Measurements from ENCODE around the gene OR11L1. TPM values are rescaled to one million over a fixed set of nuclear protein-coding genes. Genes with fewer than 3 reads are reported as not detected.

Gene OR11L1
- total RNA-seq, 2 donors from 2014 or later = not detected

DNA sequence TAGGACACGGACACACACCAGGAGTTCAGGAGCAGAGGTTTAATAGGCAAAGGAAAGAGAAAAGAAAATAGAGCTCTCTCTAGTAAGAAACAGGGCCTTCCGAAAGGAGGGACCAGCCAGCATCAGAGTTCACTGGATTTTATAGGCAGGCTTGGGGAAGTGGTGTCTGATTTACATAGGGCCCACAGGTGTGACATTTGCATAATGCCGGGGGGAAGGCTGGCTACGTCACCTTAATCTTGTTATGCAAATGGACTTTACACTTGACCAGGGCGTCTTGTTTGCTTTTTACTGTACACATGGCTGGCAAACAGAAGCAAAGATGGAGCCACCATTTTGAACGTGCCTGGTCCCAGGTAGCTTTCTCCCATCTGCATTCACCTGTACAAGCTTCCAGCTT lies 17.7 kb downstream of the OR11L1 start, which contains the start of gene OR14A16:
OR14A16 (minus strand) TSS at position 97 of the 400 bp plus-strand sequence. CDS start 8,390 bp downstream, outside the sequence.
- 39% methylated on average over 6 of the region's 6 CpGs for WGBS
- no peak for DNase-seq (ENCODE audit: low spot score)
- no peaks in the 10 kb centered on the region for H3K27me3 ChIP-seq (replicated peaks; ENCODE audit: insufficient read depth)
- H3K36me3 ChIP-seq = no peaks in the 10 kb centered on the region
- TF ChIP-seq POLR2A (IDR thresholded peaks at IDR 0.05) (no peak), POLR2AphosphoS5 (IDR thresholded peaks at IDR 0.05) (no peak)
- TF ChIP-seq, protein P1, sequence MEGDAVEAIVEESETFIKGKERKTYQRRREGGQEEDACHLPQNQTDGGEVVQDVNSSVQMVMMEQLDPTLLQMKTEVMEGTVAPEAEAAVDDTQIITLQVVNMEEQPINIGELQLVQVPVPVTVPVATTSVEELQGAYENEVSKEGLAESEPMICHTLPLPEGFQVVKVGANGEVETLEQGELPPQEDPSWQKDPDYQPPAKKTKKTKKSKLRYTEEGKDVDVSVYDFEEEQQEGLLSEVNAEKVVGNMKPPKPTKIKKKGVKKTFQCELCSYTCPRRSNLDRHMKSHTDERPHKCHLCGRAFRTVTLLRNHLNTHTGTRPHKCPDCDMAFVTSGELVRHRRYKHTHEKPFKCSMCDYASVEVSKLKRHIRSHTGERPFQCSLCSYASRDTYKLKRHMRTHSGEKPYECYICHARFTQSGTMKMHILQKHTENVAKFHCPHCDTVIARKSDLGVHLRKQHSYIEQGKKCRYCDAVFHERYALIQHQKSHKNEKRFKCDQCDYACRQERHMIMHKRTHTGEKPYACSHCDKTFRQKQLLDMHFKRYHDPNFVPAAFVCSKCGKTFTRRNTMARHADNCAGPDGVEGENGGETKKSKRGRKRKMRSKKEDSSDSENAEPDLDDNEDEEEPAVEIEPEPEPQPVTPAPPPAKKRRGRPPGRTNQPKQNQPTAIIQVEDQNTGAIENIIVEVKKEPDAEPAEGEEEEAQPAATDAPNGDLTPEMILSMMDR (IDR thresholded peaks at IDR 0.05) = no peak
- H3K4me1 ChIP-seq (replicated peaks) = no peaks in the 10 kb centered on the region
- no peaks in the 10 kb centered on the region for H3K9me3 ChIP-seq
- H3K4me3 ChIP-seq = no peak within 1 kb of the TSS
- H3K27ac ChIP-seq = no peak within 1 kb of the TSS
- intact Hi-C loops (cut with DNase I) = no loop called here

DNA sequence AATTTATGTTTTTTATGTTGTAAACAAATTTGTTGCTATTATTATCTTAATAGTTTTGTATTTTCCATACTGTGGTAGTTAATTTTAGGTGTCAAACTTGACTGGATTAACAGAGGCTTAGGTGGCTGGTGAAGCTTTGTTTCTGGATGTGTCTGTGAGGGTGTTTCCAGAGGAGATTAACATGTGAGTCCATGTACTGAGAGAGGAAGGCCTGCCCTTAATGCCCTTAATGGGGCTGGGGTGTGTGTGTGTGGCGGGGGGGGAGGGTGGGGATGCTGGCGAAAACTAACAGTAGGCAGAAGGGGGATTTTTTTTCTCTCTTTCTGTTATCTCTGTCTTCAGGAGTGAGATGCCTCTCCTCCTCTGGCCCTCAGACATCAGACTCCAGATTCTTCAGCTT lies 19.6 kb downstream of the OR11L1 start:
- intact Hi-C loops (cut with DNase I) = no loop called here
- WGBS = 70% methylated on average over 2 of the region's 2 CpGs
- H3K36me3 ChIP-seq = no peaks in the 10 kb centered on the region
- H3K4me3 ChIP-seq = no peak overlapping the region
- H3K4me1 ChIP-seq (replicated peaks) = no peaks in the 10 kb centered on the region
- no peak for TF ChIP-seq POLR2AphosphoS5 (IDR thresholded peaks at IDR 0.05)
- no peak for TF ChIP-seq POLR2A (IDR thresholded peaks at IDR 0.05)
- TF ChIP-seq, protein P1 (IDR thresholded peaks at IDR 0.05) = no peak
- no peak for DNase-seq (ENCODE audit: low spot score)
- no peak overlapping the region for H3K27ac ChIP-seq
- H3K9me3 ChIP-seq = no peaks in the 10 kb centered on the region
- H3K27me3 ChIP-seq (replicated peaks; ENCODE audit: insufficient read depth) = no peaks in the 10 kb centered on the region

GRCh38 chr1:247812637-247813036 lies 29.1 kb downstream of the OR11L1 start:
- no peak for DNase-seq (ENCODE audit: low spot score)
- Histone ChIP-seq H3K27me3 (replicated peaks; ENCODE audit: insufficient read depth) (no peaks in the 10 kb centered on the region), H3K36me3 (no peaks in the 10 kb centered on the region), H3K27ac (no peak overlapping the region), H3K9me3 (no peaks in the 10 kb centered on the region), H3K4me3 (no peak overlapping the region), H3K4me1 (replicated peaks) (no peaks in the 10 kb centered on the region)
- TF ChIP-seq POLR2A (IDR thresholded peaks at IDR 0.05) = no peak
- TF ChIP-seq, protein P1 (IDR thresholded peaks at IDR 0.05) = no peak
- TF ChIP-seq POLR2AphosphoS5 (IDR thresholded peaks at IDR 0.05) = no peak
- intact Hi-C loops (cut with DNase I) = no loop called here
- 54% methylated on average over 2 of the region's 2 CpGs for WGBS

DNA sequence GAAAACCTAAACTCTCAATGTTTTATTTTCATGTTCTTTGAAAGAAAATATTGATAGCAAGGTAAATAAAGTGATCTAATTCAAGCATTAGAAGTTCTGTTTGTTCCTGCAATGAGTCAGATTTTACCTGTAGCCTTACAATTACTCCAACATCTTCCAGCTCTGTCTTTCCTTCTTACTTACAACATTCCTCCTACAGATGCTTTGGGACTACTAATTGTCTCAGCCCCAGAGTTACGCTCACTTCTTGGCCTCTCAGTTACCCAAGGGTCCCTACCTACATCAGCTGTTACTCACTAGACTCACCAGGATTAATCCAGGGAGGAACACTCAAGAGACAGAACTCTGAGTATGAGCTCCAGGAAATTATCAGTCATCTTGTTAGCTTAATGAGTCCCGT lies 44.2 kb downstream of the OR11L1 start:
- Histone ChIP-seq H3K27me3 (replicated peaks; ENCODE audit: insufficient read depth) (no peaks in the 10 kb centered on the region), H3K4me1 (replicated peaks) (no peaks in the 10 kb centered on the region), H3K9me3 (no peaks in the 10 kb centered on the region), H3K36me3 (no peaks in the 10 kb centered on the region), H3K27ac (no peak overlapping the region), H3K4me3 (no peak overlapping the region)
- DNase-seq (ENCODE audit: low spot score) = no peak
- intact Hi-C loops (cut with DNase I) = no loop called here
- TF ChIP-seq POLR2AphosphoS5 (IDR thresholded peaks at IDR 0.05) = no peak
- TF ChIP-seq, protein P1 (IDR thresholded peaks at IDR 0.05) = no peak
- WGBS = 42% methylated on average over 2 of the region's 2 CpGs

Other genes with a start within 250 kb of the OR11L1 start
- gene OR2G3, start 236.3 kb downstream of the OR11L1 start, total RNA-seq = not detected
- not detected for gene OR13G1, start 162.2 kb downstream of the OR11L1 start, total RNA-seq
- gene OR6F1, start 125.2 kb downstream of the OR11L1 start, total RNA-seq = not detected
- gene OR14K1, start 103.3 kb downstream of the OR11L1 start, total RNA-seq = under 1 TPM in 1 of 2 donors, not detected in 1; 0.91 TPM
- not detected for gene OR14A2, start 93.8 kb downstream of the OR11L1 start, total RNA-seq
- gene OR1C1, start 81.3 kb downstream of the OR11L1 start, total RNA-seq = not detected
- gene OR14A16, start 17.8 kb downstream of the OR11L1 start, total RNA-seq = not detected
- gene TRIM58, start 15.3 kb upstream of the OR11L1 start, total RNA-seq = 1 to 10 TPM in 1 of 2 donors, under 1 TPM in 1; 0.36 to 9.6 TPM
- gene OR2W3, start 53.7 kb upstream of the OR11L1 start, total RNA-seq = 1 to 10 TPM in 1 of 2 donors, under 1 TPM in 1; 0.23 to 2.4 TPM
- not detected for gene OR2T8, start 78.4 kb upstream of the OR11L1 start, total RNA-seq
- gene OR2AJ1, start 83.0 kb upstream of the OR11L1 start, total RNA-seq = not detected
- gene OR2L8, start 107.0 kb upstream of the OR11L1 start, total RNA-seq = 1 to 10 TPM in 1 of 2 donors, not detected in 1; 2.4 TPM
- gene OR2AK2, start 123.3 kb upstream of the OR11L1 start, total RNA-seq = not detected
- gene OR2L5, start 171.8 kb upstream of the OR11L1 start, total RNA-seq = not detected
- under 1 TPM in 1 of 2 donors, not detected in 1; 0.17 TPM for gene OR2L2, start 188.2 kb upstream of the OR11L1 start, total RNA-seq
- gene OR2L3, start 204.9 kb upstream of the OR11L1 start, total RNA-seq = under 1 TPM in 1 of 2 donors, not detected in 1; 0.41 TPM

Measured in prostate gland (tissue), 2 donors.